ENCODE results near the gene LMLN. TPM values are rescaled to one million over a fixed set of nuclear protein-coding genes. Genes with fewer than 3 reads are reported as not detected.
"Not testable (repeated sequence)": the region's sequence is repeated elsewhere in the genome, so short reads cannot be mapped to it uniquely, and the experiment has no call there.

Gene LMLN
- total RNA-seq, 2 experiments from 2014 or later = 3.5 to 3.6 TPM

DNA sequence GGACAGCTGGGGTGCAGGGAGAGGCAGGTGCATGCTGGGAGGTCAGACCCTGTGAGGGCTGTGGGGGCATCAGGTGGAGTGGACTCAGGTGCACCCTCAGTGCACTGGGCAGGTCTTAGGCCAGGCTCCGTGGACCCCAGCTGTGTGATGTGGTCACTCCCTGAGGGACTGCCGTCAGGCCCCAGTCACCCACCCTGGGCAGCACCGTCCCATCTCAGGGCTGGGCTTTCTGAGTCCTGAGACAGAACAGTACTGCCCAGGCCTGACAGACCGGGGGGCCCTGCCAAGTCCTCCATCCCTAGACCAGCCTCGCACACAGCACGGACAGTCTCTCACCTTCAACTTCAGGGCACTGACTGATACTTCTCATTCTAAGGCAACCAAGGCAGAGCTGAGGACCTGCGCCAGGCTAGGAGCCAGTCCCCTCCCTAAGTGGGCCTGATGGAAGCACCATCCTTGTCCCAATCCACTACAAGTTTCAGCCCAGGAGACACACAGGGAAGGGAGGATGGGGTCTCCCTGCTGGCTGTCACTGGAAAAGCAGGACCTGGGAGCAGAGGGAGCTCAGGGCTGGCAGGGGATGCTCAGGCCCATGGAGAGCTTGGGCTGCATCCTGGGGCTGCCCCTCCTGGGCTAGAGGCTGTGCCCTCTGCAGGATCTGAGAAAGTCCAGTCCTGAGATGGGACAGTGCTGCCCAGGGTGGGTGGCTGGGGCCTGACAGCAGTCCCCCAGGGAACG lies 86.3 kb downstream of the LMLN start:
- no peaks in the 10 kb centered on the region for H3K4me1 ChIP-seq (ENCODE audit: insufficient read depth, low read length)

DNA sequence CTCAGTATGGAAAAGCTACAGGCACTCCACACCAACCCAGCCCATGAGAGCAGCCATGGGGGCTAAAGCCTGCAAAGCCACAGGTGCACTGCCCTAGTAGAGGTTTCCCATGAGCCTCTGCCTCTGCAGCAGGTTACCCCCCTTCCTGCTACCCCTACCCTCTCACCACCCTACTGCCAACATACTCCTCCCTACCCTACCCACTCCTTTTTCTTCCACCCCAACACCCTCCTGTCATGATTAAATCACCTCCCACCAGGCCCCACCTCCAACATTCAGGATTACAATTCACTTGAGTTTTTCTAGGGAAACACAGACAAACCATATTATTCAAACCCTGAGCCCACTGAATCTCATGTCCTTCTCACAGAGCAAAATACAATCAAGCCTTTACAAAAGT lies 88.4 kb downstream of the LMLN start:
- ChIA-PET CTCF (no interaction called here), POLR2A (no interaction called here)
- Histone ChIP-seq H3K27me3 (ENCODE audit: control insufficient read depth in 1 of 2, insufficient read depth in 2 of 2, low read length in 2 of 2) (no peaks in the 10 kb centered on the region), H3K4me1 (ENCODE audit: insufficient read depth, low read length) (no peaks in the 10 kb centered on the region), H3K9me3 (ENCODE audit: control insufficient read depth in 1 of 2, insufficient read depth in 1 of 2, low read length in 2 of 2) (no peaks in the 10 kb centered on the region), H3K27ac (ENCODE audit: low read depth in 1 of 2, low read length in 2 of 2) (no peak overlapping the region), H3K4me3 (ENCODE audit: low read length) (no peak overlapping the region), H3K36me3 (ENCODE audit: insufficient read depth, low read length) (no peaks in the 10 kb centered on the region)
- intact Hi-C loops (cut with DNase I, micrococcal nuclease) = loop anchor here in 1 of 2 experiments (10.0 kb wide), 1 partner anchor 124 kb away; no protein-coding TSS in a partner anchor
- no peak for DNase-seq
- TF ChIP-seq, protein P1, sequence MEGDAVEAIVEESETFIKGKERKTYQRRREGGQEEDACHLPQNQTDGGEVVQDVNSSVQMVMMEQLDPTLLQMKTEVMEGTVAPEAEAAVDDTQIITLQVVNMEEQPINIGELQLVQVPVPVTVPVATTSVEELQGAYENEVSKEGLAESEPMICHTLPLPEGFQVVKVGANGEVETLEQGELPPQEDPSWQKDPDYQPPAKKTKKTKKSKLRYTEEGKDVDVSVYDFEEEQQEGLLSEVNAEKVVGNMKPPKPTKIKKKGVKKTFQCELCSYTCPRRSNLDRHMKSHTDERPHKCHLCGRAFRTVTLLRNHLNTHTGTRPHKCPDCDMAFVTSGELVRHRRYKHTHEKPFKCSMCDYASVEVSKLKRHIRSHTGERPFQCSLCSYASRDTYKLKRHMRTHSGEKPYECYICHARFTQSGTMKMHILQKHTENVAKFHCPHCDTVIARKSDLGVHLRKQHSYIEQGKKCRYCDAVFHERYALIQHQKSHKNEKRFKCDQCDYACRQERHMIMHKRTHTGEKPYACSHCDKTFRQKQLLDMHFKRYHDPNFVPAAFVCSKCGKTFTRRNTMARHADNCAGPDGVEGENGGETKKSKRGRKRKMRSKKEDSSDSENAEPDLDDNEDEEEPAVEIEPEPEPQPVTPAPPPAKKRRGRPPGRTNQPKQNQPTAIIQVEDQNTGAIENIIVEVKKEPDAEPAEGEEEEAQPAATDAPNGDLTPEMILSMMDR (IDR thresholded peaks at IDR 0.05) = no peak
- Mint-ChIP-seq H3K9me3 (no peaks in the 10 kb centered on the region), H3K4me3 (no peak overlapping the region), H3K27me3 (peaks cover 13% of the 10 kb centered on the region), H3K36me3 (ENCODE audit: low read depth) (no peaks in the 10 kb centered on the region), H3K4me1 (ENCODE audit: low read depth) (no peaks in the 10 kb centered on the region), H3K27ac (no peak overlapping the region)
- no peak for ATAC-seq (ENCODE audit: poor library complexity)

More for the DNA sequence above, 86.3 kb downstream of the LMLN start:
- Mint-ChIP-seq H3K36me3 (ENCODE audit: low read depth) (no peaks in the 10 kb centered on the region), H3K4me1 (ENCODE audit: low read depth) (no peaks in the 10 kb centered on the region), H3K4me3 (no peak overlapping the region), H3K27me3 (peaks cover under 1% of the 10 kb centered on the region), H3K9me3 (no peaks in the 10 kb centered on the region), H3K27ac (no peak overlapping the region)
- H3K27ac ChIP-seq (ENCODE audit: low read depth in 1 of 2, low read length in 2 of 2) = no peak overlapping the region
- no peak overlapping the region for H3K4me3 ChIP-seq (ENCODE audit: low read length)
- H3K27me3 ChIP-seq (ENCODE audit: control insufficient read depth in 1 of 2, insufficient read depth in 2 of 2, low read length in 2 of 2) = no peaks in the 10 kb centered on the region
- POLR2A ChIA-PET = no interaction called here
- TF ChIP-seq, protein P1 (IDR thresholded peaks at IDR 0.05) = no peak
- intact Hi-C loops (cut with DNase I, micrococcal nuclease) = loop anchor here in 1 of 2 experiments (10.0 kb wide), 1 partner anchor 121 kb away; no protein-coding TSS in a partner anchor
- H3K36me3 ChIP-seq (ENCODE audit: insufficient read depth, low read length) = no peaks in the 10 kb centered on the region
- CTCF ChIA-PET = no interaction called here
- no peaks in the 10 kb centered on the region for H3K9me3 ChIP-seq (ENCODE audit: control insufficient read depth in 1 of 2, insufficient read depth in 1 of 2, low read length in 2 of 2)
- DNase-seq (no peak), ATAC-seq (ENCODE audit: poor library complexity) (no peak)

DNA sequence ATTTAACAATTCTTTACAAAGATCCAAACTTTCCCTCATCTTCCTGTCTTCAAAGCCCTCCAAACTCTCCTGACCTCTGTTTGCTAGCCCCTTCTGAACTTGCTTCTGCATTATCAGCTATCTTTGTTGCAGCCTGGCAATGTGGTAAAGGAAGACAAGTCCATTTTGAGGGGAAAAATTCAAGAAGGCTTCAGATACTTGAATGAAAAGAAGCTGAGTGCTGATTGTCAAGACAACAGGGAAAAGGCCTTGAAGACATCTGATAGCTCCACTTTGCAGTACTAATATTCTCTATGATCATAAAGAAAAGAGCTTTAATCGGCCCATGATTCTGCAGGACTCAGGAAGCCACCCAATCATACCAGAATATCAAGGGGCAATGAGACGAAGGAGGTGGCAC lies 91.8 kb downstream of the LMLN start:
- peaks cover 21% of the 10 kb centered on the region for H3K27me3 Mint-ChIP-seq
- H3K36me3 Mint-ChIP-seq (ENCODE audit: low read depth) = no peaks in the 10 kb centered on the region
- ChIA-PET POLR2A (no interaction called here), CTCF (interaction anchor here (1.0 kb wide), 1 partner anchor 29 kb away, joined by 3 read pairs; no protein-coding TSS in a partner anchor)
- Histone ChIP-seq H3K4me1 (ENCODE audit: insufficient read depth, low read length) (no peaks in the 10 kb centered on the region), H3K27ac (ENCODE audit: low read depth in 1 of 2, low read length in 2 of 2) (no peak overlapping the region), H3K36me3 (ENCODE audit: insufficient read depth, low read length) (no peaks in the 10 kb centered on the region), H3K4me3 (ENCODE audit: low read length) (no peak overlapping the region), H3K27me3 (ENCODE audit: control insufficient read depth in 1 of 2, insufficient read depth in 2 of 2, low read length in 2 of 2) (no peaks in the 10 kb centered on the region), H3K9me3 (ENCODE audit: control insufficient read depth in 1 of 2, insufficient read depth in 1 of 2, low read length in 2 of 2) (no peaks in the 10 kb centered on the region)
- H3K9me3 Mint-ChIP-seq = no peaks in the 10 kb centered on the region
- ATAC-seq (ENCODE audit: poor library complexity) (no peak), DNase-seq (no peak)
- intact Hi-C loops (cut with DNase I, micrococcal nuclease) = no loop called here
- H3K4me3 Mint-ChIP-seq = no peak overlapping the region
- TF ChIP-seq, protein P1 (IDR thresholded peaks at IDR 0.05) = no peak
- H3K27ac Mint-ChIP-seq = no peak overlapping the region
- H3K4me1 Mint-ChIP-seq (ENCODE audit: low read depth) = no peaks in the 10 kb centered on the region

DNA sequence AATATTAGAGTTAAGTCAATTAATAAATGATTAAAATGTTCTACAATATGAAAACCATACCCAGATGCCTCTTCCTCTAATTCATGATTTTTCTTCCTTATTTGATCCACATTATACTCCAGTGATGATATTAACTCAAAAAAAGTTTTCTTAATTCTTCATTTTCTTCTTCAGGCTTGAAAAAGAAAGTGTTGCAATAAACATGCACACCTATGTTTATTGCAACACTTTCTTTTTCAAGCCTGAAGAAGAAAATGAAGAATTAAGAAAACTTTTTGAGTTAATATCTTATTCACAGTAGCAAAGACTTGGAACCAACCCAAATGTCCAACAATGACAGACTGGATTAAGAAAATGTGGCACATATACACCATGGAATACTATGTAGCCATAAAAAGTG lies 93.4 kb downstream of the LMLN start:
- ATAC-seq (ENCODE audit: poor library complexity); H3K4me1 ChIP-seq (ENCODE audit: insufficient read depth, low read length); H3K9me3 Mint-ChIP-seq; CTCF ChIA-PET; H3K36me3 Mint-ChIP-seq (ENCODE audit: low read depth); H3K27ac ChIP-seq (ENCODE audit: low read depth in 1 of 2, low read length in 2 of 2); intact Hi-C loops (cut with DNase I, micrococcal nuclease); DNase-seq; H3K4me3 ChIP-seq (ENCODE audit: low read length); H3K4me3 Mint-ChIP-seq; H3K27ac Mint-ChIP-seq; H3K9me3 ChIP-seq (ENCODE audit: control insufficient read depth in 1 of 2, insufficient read depth in 1 of 2, low read length in 2 of 2); H3K36me3 ChIP-seq (ENCODE audit: insufficient read depth, low read length); H3K27me3 ChIP-seq (ENCODE audit: control insufficient read depth in 1 of 2, insufficient read depth in 2 of 2, low read length in 2 of 2); H3K4me1 Mint-ChIP-seq (ENCODE audit: low read depth): not testable (repeated sequence)
- H3K27me3 Mint-ChIP-seq = peaks cover 24% of the 10 kb centered on the region
- POLR2A ChIA-PET = interaction anchor here (0.7 kb wide), 1 partner anchor 13 kb away, joined by 3 read pairs; no protein-coding TSS in a partner anchor
